Measurements from ENCODE around the gene LPIN2.
"Not testable (repeated sequence)": the region's sequence is repeated elsewhere in the genome, so short reads cannot be mapped to it uniquely, and the experiment has no call there.

LPIN2 gene

DNA sequence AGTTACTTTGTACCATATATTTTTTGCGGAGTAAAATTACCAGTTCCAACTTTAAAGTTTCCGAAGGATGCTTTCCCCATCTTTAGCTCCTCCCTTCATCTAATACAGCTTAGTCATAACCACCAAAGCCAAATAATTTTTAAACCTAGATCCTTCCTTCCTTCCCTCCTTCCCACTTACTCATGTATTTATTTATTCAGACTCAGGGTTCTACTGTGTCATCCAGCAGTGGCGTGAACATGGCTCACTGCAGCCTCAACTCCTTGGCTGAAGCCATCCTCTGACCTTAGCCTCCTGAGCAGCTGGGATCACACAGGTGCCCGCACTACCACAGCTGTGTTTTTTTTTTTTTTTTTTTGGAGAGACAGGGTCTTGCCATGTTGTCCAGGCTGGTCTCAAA, 4.4 kb downstream of the LPIN2 start:
- DNase-seq (ENCODE audit: low read depth) = no peak
- no peak overlapping the region for H3K4me3 ChIP-seq (ENCODE audit: low read depth, low read length)
- TF ChIP-seq MYC (IDR thresholded peaks at IDR 0.05; ENCODE audit: low read depth, low read length) (no peak), POLR2A (IDR thresholded peaks at IDR 0.05; ENCODE audit: extremely low read depth, insufficient read length) (no peak)
- TF ChIP-seq, protein P1, sequence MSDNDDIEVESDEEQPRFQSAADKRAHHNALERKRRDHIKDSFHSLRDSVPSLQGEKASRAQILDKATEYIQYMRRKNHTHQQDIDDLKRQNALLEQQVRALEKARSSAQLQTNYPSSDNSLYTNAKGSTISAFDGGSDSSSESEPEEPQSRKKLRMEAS (IDR thresholded peaks at IDR 0.05; ENCODE audit: low read depth, low read length) = no peak
- TF ChIP-seq, protein P2, sequence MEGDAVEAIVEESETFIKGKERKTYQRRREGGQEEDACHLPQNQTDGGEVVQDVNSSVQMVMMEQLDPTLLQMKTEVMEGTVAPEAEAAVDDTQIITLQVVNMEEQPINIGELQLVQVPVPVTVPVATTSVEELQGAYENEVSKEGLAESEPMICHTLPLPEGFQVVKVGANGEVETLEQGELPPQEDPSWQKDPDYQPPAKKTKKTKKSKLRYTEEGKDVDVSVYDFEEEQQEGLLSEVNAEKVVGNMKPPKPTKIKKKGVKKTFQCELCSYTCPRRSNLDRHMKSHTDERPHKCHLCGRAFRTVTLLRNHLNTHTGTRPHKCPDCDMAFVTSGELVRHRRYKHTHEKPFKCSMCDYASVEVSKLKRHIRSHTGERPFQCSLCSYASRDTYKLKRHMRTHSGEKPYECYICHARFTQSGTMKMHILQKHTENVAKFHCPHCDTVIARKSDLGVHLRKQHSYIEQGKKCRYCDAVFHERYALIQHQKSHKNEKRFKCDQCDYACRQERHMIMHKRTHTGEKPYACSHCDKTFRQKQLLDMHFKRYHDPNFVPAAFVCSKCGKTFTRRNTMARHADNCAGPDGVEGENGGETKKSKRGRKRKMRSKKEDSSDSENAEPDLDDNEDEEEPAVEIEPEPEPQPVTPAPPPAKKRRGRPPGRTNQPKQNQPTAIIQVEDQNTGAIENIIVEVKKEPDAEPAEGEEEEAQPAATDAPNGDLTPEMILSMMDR (IDR thresholded peaks at IDR 0.05; ENCODE audit: low read depth, low read length) = no peak

DNA sequence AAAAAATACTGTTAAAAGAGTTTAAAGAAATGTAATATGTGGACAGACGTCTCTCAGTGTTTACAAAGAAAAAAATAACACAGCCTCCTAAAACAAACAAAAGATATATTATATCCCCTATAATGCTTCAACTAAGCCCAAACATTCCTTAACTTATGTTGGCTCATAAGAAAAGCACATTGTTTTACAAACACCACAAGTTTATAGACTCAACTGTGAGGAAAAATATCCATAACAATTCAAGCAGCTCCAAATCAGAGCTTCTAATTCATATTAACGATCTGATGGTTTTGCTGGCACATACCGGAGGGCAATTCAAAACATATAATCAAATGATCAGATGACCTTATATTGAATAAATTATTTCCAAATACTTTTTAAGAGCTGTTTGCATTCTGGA, 5.5 kb downstream of the LPIN2 start:
- TF ChIP-seq, protein P1 (IDR thresholded peaks at IDR 0.05; ENCODE audit: low read depth, low read length) = no peak
- TF ChIP-seq POLR2A (IDR thresholded peaks at IDR 0.05; ENCODE audit: extremely low read depth, insufficient read length) (no peak), MYC (IDR thresholded peaks at IDR 0.05; ENCODE audit: low read depth, low read length) (no peak)
- TF ChIP-seq, protein P2 (IDR thresholded peaks at IDR 0.05; ENCODE audit: low read depth, low read length) = no peak
- no peak for DNase-seq (ENCODE audit: low read depth)
- H3K4me3 ChIP-seq (ENCODE audit: low read depth, low read length) = no peak overlapping the region

DNA sequence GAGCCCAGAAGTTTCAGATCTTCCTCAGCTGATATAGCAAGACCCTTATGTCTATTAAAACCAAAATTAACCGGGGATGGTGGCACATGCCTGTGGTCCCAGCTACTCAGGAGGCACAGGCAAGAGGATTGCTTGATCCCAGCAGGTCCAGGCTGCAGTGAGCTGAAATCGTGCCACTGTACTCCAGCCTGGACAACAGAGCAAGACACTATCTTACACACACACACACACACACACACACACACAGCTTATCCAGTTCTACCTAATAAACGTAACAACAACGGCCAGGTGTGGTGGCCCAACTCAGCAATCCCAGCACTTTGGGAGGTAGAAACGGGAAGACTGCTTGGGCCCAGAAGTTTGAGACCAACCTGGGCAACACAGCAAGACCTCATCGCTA, 7.5 kb downstream of the LPIN2 start:
- TF ChIP-seq, protein P1 (IDR thresholded peaks at IDR 0.05; ENCODE audit: low read depth, low read length) = no peak
- TF ChIP-seq POLR2A (IDR thresholded peaks at IDR 0.05; ENCODE audit: extremely low read depth, insufficient read length) (no peak), MYC (IDR thresholded peaks at IDR 0.05; ENCODE audit: low read depth, low read length) (no peak)
- TF ChIP-seq, protein P2 (IDR thresholded peaks at IDR 0.05; ENCODE audit: low read depth, low read length) = no peak
- DNase-seq (ENCODE audit: low read depth) = no peak
- H3K4me3 ChIP-seq (ENCODE audit: low read depth, low read length) = no peak overlapping the region

GRCh38 chr18:3003766-3004165, 9.2 kb downstream of the LPIN2 start:
- H3K4me3 ChIP-seq (ENCODE audit: low read depth, low read length); DNase-seq (ENCODE audit: low read depth): not testable (repeated sequence)

- DNase-seq (ENCODE audit: low read depth) = no peak
- TF ChIP-seq POLR2A (IDR thresholded peaks at IDR 0.05; ENCODE audit: extremely low read depth, insufficient read length) = no peak
- TF ChIP-seq, protein P2 (IDR thresholded peaks at IDR 0.05; ENCODE audit: low read depth, low read length) = no peak
- no peak overlapping the region for H3K4me3 ChIP-seq (ENCODE audit: low read depth, low read length)
Observed at GRCh38 chr18:3002732-3003131, 10.2 kb downstream of the LPIN2 start.

DNA sequence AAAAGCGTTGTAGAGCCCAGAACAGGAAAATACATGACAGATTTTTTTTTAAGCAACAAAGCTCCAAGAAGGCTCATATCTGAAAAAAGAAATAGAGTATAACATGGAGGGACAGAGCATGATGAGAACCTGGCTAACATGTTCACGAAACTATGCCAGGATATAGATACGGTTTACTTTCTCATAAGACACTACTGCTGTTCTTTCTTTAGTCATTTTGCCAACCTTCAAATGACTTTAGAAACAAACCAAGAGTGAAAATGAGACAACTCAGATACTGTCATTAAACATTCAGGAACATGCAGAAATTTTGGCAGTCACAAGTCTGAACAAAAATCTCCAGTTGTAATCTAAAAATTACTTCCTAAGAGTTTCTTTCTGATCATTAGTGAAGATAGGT, 14.3 kb downstream of the LPIN2 start:
- no peak overlapping the region for H3K4me3 ChIP-seq (ENCODE audit: low read depth, low read length)
- no peak for DNase-seq (ENCODE audit: low read depth)
- TF ChIP-seq, protein P1 (IDR thresholded peaks at IDR 0.05; ENCODE audit: low read depth, low read length) = no peak
- TF ChIP-seq MYC (IDR thresholded peaks at IDR 0.05; ENCODE audit: low read depth, low read length) = no peak
- no peak for TF ChIP-seq POLR2A (IDR thresholded peaks at IDR 0.05; ENCODE audit: extremely low read depth, insufficient read length)
- TF ChIP-seq, protein P2 (IDR thresholded peaks at IDR 0.05; ENCODE audit: low read depth, low read length) = no peak
